ENCODE measurements around the gene SLPI. TPM values are rescaled to one million over a fixed set of nuclear protein-coding genes. Genes with fewer than 3 reads are reported as not detected.

Gene SLPI
- total and polyA plus RNA-seq, 4 donors: 451 to 8,409 (median 1,806) TPM

GRCh38 chr20:45300961-45301360 lies 46.6 kb upstream of the SLPI start:
- H3K27me3 ChIP-seq (ENCODE audit: control insufficient read depth in 3 of 3, insufficient read depth in 3 of 3, low read length in 2 of 3): peaks cover 0 to 24% (median 20%) of the 10 kb centered on the region in 3 donors
- no peak overlapping the region for H3K4me3 ChIP-seq
- WGBS, 2 donors: 48 to 54% methylated on average over 4 of the region's 4 CpGs
- DNase-seq (no peak), ATAC-seq (ENCODE audit: insufficient read depth, low FRiP score) (no peak)
- H3K36me3 ChIP-seq (ENCODE audit: control insufficient read depth in 4 of 4, insufficient read depth in 4 of 4, low read length in 4 of 4): no peaks in the 10 kb centered on the region
- no peaks in the 10 kb centered on the region for H3K9me3 ChIP-seq (ENCODE audit: control insufficient read depth in 4 of 4, insufficient read depth in 3 of 4, low read length in 3 of 4)
- no peak overlapping the region for H3K9ac ChIP-seq (ENCODE audit: insufficient read depth in 1 of 2, low read length in 2 of 2)
- no peak for TF ChIP-seq CTCF (IDR thresholded peaks at IDR 0.05; ENCODE audit: control extremely low read depth, extremely low read depth)
- no peaks in the 10 kb centered on the region for H3K4me1 ChIP-seq (ENCODE audit: control insufficient read depth in 5 of 5, insufficient read depth in 5 of 5, low read length in 5 of 5)
- H3K27ac ChIP-seq (ENCODE audit: low read depth in 1 of 2, low read length in 1 of 2): no peak overlapping the region

- TF ChIP-seq CTCF (IDR thresholded peaks at IDR 0.05; ENCODE audit: control extremely low read depth, extremely low read depth): no peak
- no peak overlapping the region for H3K4me3 ChIP-seq
- H3K4me1 ChIP-seq (ENCODE audit: control insufficient read depth in 5 of 5, insufficient read depth in 5 of 5, low read length in 5 of 5): no peaks in the 10 kb centered on the region
- DNase-seq (no peak), ATAC-seq (ENCODE audit: insufficient read depth, low FRiP score) (no peak)
- peaks cover 0 to 20% (median 19%) of the 10 kb centered on the region in 3 donors for H3K27me3 ChIP-seq (ENCODE audit: control insufficient read depth in 3 of 3, insufficient read depth in 3 of 3, low read length in 2 of 3)
- no peak overlapping the region for H3K27ac ChIP-seq (ENCODE audit: low read depth in 1 of 2, low read length in 1 of 2)
- no peak overlapping the region for H3K9ac ChIP-seq (ENCODE audit: insufficient read depth in 1 of 2, low read length in 2 of 2)
- H3K36me3 ChIP-seq (ENCODE audit: control insufficient read depth in 4 of 4, insufficient read depth in 4 of 4, low read length in 4 of 4): no peaks in the 10 kb centered on the region
- WGBS, 2 donors: 93% methylated on average over 5 to 6 of the region's 6 CpGs
- no peaks in the 10 kb centered on the region for H3K9me3 ChIP-seq (ENCODE audit: control insufficient read depth in 4 of 4, insufficient read depth in 3 of 4, low read length in 3 of 4)
Measured at GRCh38 chr20:45299786-45300185, 45.4 kb upstream of the SLPI start.

GRCh38 chr20:45297786-45298497 lies 43.6 kb upstream of the SLPI start:
- no peak overlapping the region for H3K9ac ChIP-seq (ENCODE audit: insufficient read depth in 1 of 2, low read length in 2 of 2)
- no peak for TF ChIP-seq CTCF (IDR thresholded peaks at IDR 0.05; ENCODE audit: control extremely low read depth, extremely low read depth)
- DNase-seq: no peak
- no peaks in the 10 kb centered on the region for H3K9me3 ChIP-seq (ENCODE audit: control insufficient read depth in 4 of 4, insufficient read depth in 3 of 4, low read length in 3 of 4)
- no peaks in the 10 kb centered on the region for H3K36me3 ChIP-seq (ENCODE audit: control insufficient read depth in 4 of 4, insufficient read depth in 4 of 4, low read length in 4 of 4)
- peaks cover 0 to 15% (median 12%) of the 10 kb centered on the region in 3 donors for H3K27me3 ChIP-seq (ENCODE audit: control insufficient read depth in 3 of 3, insufficient read depth in 3 of 3, low read length in 2 of 3)
- H3K4me1 ChIP-seq (ENCODE audit: control insufficient read depth in 5 of 5, insufficient read depth in 5 of 5, low read length in 5 of 5): peaks cover 0 to 9% (median 0%) of the 10 kb centered on the region in 5 donors
- ATAC-seq (ENCODE audit: insufficient read depth, low FRiP score): no peak
- no peak overlapping the region for H3K4me3 ChIP-seq
- no peak overlapping the region for H3K27ac ChIP-seq (ENCODE audit: low read depth in 1 of 2, low read length in 1 of 2)
- WGBS, 2 donors: 94 to 96% methylated on average over 52 of the region's 52 CpGs
